Keratinocyte (primary cell): ENCODE results near the gene CACNB2. TPM values are rescaled to one million over a fixed set of nuclear protein-coding genes. Genes with fewer than 3 reads are reported as not detected.

Experiments used
- DNase-seq: peaks from one replicate; pipeline ENCODE4 v3.0.0-alpha.2; 2011; ENCODE audit warnings: low read depth, missing footprints, low spot score
- FAIRE-seq: peaks from 2 replicates; lab custom pipeline; 2011; peaks lifted over from hg19 to GRCh38; lab: Jason Lieb, UNC
- H2AFZ ChIP-seq: 2 replicates; pipeline ENCODE4 v1.6.0; 2012; ENCODE audit warnings: low read length, control low read depth, inconsistent platforms; ENCODE audit not compliant: control insufficient read depth
- H3K27ac ChIP-seq: 2 replicates; pipeline ENCODE4 v1.5.1; 2011; ENCODE audit warnings: low read length; ENCODE audit not compliant: control insufficient read depth, insufficient read depth
- H3K27me3 ChIP-seq: 3 replicates; pipeline ENCODE4 v1.6.0; 2011; ENCODE audit warnings: low read length; ENCODE audit not compliant: control insufficient read depth, insufficient read depth; ENCODE audit errors: extremely low read depth
- H3K36me3 ChIP-seq, 2 experiments: 2 replicates in 1 of 2; 3 replicates in 1 of 2; pipeline ENCODE4 v1.5.1; 2011; ENCODE audit warnings: low read length in 2 of 2, mild to moderate bottlenecking in 1 of 2; ENCODE audit not compliant: control insufficient read depth in 2 of 2, insufficient read depth in 2 of 2; ENCODE audit errors: extremely low read depth in 1 of 2
- H3K4me1 ChIP-seq: 3 replicates; pipeline ENCODE4 v1.5.1; 2011; ENCODE audit warnings: low read length; ENCODE audit not compliant: control insufficient read depth, insufficient read depth; ENCODE audit errors: extremely low read depth
- H3K4me2 ChIP-seq: 3 replicates; pipeline ENCODE4 v1.6.0; 2011; ENCODE audit warnings: low read depth, low read length; ENCODE audit not compliant: control insufficient read depth, insufficient read depth; ENCODE audit errors: extremely low read depth
- H3K4me3 ChIP-seq, 3 experiments: fragments of 200-600 bp in 1 of 3; sonication (generic) in 1 of 3; 2 replicates in 2 of 3; 3 replicates in 1 of 3; pipeline ENCODE4 v1.5.1; 2011 to 2016; ENCODE audit warnings: low read length in 3 of 3, mild to moderate bottlenecking in 3 of 3, control low read depth in 2 of 3, inconsistent platforms in 1 of 3, low read depth in 1 of 3, mixed read lengths in 1 of 3, mixed run types in 1 of 3, moderate library complexity in 1 of 3; ENCODE audit not compliant: control insufficient read depth in 2 of 3, insufficient read depth in 2 of 3; ENCODE audit errors: extremely low read depth in 1 of 3
- H3K79me2 ChIP-seq: 2 replicates; pipeline ENCODE4 v1.6.0; 2012; ENCODE audit warnings: low read length; ENCODE audit not compliant: control insufficient read depth, insufficient read depth
- H3K9ac ChIP-seq: 3 replicates; pipeline ENCODE4 v1.6.0; 2011; ENCODE audit warnings: low read length; ENCODE audit not compliant: control insufficient read depth, insufficient read depth; ENCODE audit errors: extremely low read depth
- H3K9me1 ChIP-seq: 3 replicates; pipeline ENCODE4 v1.6.0; 2011; ENCODE audit warnings: low read length; ENCODE audit not compliant: control insufficient read depth, insufficient read depth; ENCODE audit errors: extremely low read depth
- H3K9me3 ChIP-seq: 2 replicates; pipeline ENCODE4 v1.5.1; 2012; ENCODE audit warnings: low read depth, low read length; ENCODE audit not compliant: control insufficient read depth
- H4K20me1 ChIP-seq: 3 replicates; pipeline ENCODE4 v1.6.0; 2011; ENCODE audit warnings: low read length; ENCODE audit not compliant: control insufficient read depth, insufficient read depth; ENCODE audit errors: extremely low read depth
- CTCF ChIP-seq, 3 experiments: IDR thresholded peaks in 1 of 3; conservative IDR thresholded peaks in 1 of 3; optimal IDR thresholded peaks in 1 of 3; 2 replicates in 2 of 3; 3 replicates in 1 of 3; pipeline versions ENCODE3 to v1.5.1; 2011; ENCODE audit warnings: low read length in 3 of 3, mild to moderate bottlenecking in 3 of 3, moderate library complexity in 2 of 3, control low read depth in 1 of 3, inconsistent platforms in 1 of 3; ENCODE audit not compliant: insufficient read depth in 2 of 3; ENCODE audit errors: extremely low read depth in 1 of 3
- EZH2 ChIP-seq: IDR thresholded peaks from one replicate; pipeline ENCODE4 v1.6.1; 2012; ENCODE audit warnings: inconsistent platforms, mild to moderate bottlenecking, low read length, moderate library complexity
- dilution Hi-C: fragments of 300-500 bp; cut with MboI; formaldehyde crosslinking; loops from one replicate; pipeline ENCODE4 v1.7.0; 2020; ENCODE audit warnings: low sequenced_read_pairs; ENCODE audit not compliant: extremely low pct_ligation_motif_present
- polyA plus RNA-seq, 5 experiments: library from polyadenylated mRNA; depleted of rRNA in 3 of 5; stranded (reverse) in 3 of 5; stranded (forward) in 1 of 5; unstranded in 1 of 5; fragments of >200 nt; gene quantifications; 1 replicate in 1 of 5; 2 replicates in 3 of 5; 3 replicates in 1 of 5; pipeline versions ENCODE4 v1.2.1 to v1.2.3, GENCODE V29; 2011 to 2012; ENCODE audit warnings: missing spikeins in 2 of 5, low read depth in 1 of 5, low replicate concordance in 1 of 5

Gene CACNB2
- polyA plus RNA-seq, 1 donor (not counting 4 experiments of a cell fraction or from before 2014, with no cell fraction given): 0.03 TPM

- dilution Hi-C loops: no loop called here
- TF ChIP-seq CTCF (optimal IDR thresholded peaks at IDR 0.05 in 1 of 3, IDR thresholded peaks at IDR 0.05 in 1 of 3, conservative IDR thresholded peaks at IDR 0.05 in 1 of 3; ENCODE audit: extremely low read depth in 1 of 3, insufficient read depth in 2 of 3, low read length in 3 of 3) (no peak), EZH2 (no peak)
- H3K27ac ChIP-seq: no peak overlapping the region
- H3K4me3 ChIP-seq: no peak overlapping the region
- no peak overlapping the region for H2AFZ ChIP-seq
- H3K9ac ChIP-seq: no peak overlapping the region
- DNase-seq (no peak), FAIRE-seq (no peak)
- no peak overlapping the region for H3K4me2 ChIP-seq
- no peaks in the 10 kb centered on the region for H3K36me3 ChIP-seq
- H3K79me2 ChIP-seq: no peaks in the 10 kb centered on the region
- no peaks in the 10 kb centered on the region for H3K27me3 ChIP-seq
- H3K4me1 ChIP-seq: no peaks in the 10 kb centered on the region
- no peaks in the 10 kb centered on the region for H3K9me1 ChIP-seq
- H3K9me3 ChIP-seq: no peaks in the 10 kb centered on the region
- no peaks in the 10 kb centered on the region for H4K20me1 ChIP-seq
Observed at GRCh38 chr10:18478354-18478753, 338.1 kb downstream of the CACNB2 start.

- TF ChIP-seq EZH2: no peak
- TF ChIP-seq CTCF (optimal IDR thresholded peaks at IDR 0.05 in 1 of 3, IDR thresholded peaks at IDR 0.05 in 1 of 3, conservative IDR thresholded peaks at IDR 0.05 in 1 of 3; ENCODE audit: extremely low read depth in 1 of 3, insufficient read depth in 2 of 3, low read length in 3 of 3): no peak
- Histone ChIP-seq H3K27me3 (no peaks in the 10 kb centered on the region), H3K36me3 (no peaks in the 10 kb centered on the region), H4K20me1 (no peaks in the 10 kb centered on the region), H3K4me2 (no peak overlapping the region), H3K79me2 (no peaks in the 10 kb centered on the region), H3K4me3 (no peak overlapping the region), H3K9ac (no peak overlapping the region), H3K27ac (no peak overlapping the region), H3K9me1 (no peaks in the 10 kb centered on the region), H2AFZ (no peak overlapping the region), H3K9me3 (no peaks in the 10 kb centered on the region), H3K4me1 (no peaks in the 10 kb centered on the region)
- dilution Hi-C loops: no loop called here
- FAIRE-seq: no peak
- DNase-seq: no peak
Observed at GRCh38 chr10:18479502-18479901, 339.3 kb downstream of the CACNB2 start.
